Activated CD4-positive, alpha-beta T cell treated with anti-CD3 and anti-CD28 coated beads, Interleukin-10, Interleukin-2, amounts not matched to agents 100 ng/mL and 50 ng/mL, durations not matched to agents 16 hours and 8 hours (primary cell): ENCODE results near the gene ZNF121.
A peak's percentile ranks its signal among the peaks of the same experiment; 100 is the strongest.

Experiments
- DNase-seq: peaks from one replicate; pipeline ENCODE4 v3.0.0-alpha.2; 2020

Gene ZNF121

GRCh38 chr19:9538183-9539058, 45.9 kb downstream of the ZNF121 start, which contains the start of gene ZNF426:
ZNF426 (minus strand) TSS chr19:9538645; CDS start chr19:9536232, 2,413 bp downstream.
- peak; percentile 89 for DNase-seq

GRCh38 chr19:9535934-9536333, 48.4 kb downstream of the ZNF121 start:
- DNase-seq: no peak

- no peak for DNase-seq
Observed at GRCh38 chr19:9531933-9532332, 52.4 kb downstream of the ZNF121 start.

GRCh38 chr19:9528757-9529336, 55.5 kb downstream of the ZNF121 start:
- DNase-seq: no peak

- no peak for DNase-seq
Observed at GRCh38 chr19:9523885-9524474, 60.3 kb downstream of the ZNF121 start.
